ENCODE measurements around the gene ATP2A3. TPM values are rescaled to one million over a fixed set of nuclear protein-coding genes. Genes with fewer than 3 reads are reported as not detected.
A peak's percentile ranks its signal among the peaks of the same experiment; 100 is the strongest.

The ATP2A3 gene
- total and polyA plus RNA-seq, 10 donors, result 103 to 240 (median 194) TPM

DNA sequence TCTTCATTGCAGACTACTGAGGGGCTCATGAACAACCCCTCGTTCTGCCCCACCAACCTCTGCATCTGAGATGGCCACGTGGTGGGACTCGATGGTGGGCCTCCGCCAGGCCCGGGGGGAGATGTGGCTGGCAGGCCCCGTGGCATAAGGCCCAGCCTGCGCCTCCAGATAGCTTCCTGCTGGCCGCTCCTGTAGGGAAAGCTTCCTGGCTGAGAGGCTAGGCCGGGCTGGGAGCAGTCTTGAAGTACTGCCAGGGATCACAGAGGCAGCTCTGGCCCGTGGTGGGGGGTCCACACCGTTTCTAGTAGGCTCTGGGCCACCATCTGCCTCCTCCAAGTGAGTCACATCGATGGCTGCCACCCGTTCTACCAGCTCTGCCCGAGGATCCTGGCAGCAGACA is 79.0 kb downstream of the ATP2A3 start:
- intact Hi-C loops (cut with DNase I; ENCODE audit: low total_unique reads), result no loop called here
- no peak overlapping the region for H3K4me3 ChIP-seq
- DNase-seq, result no peak
- peak overlapping the region in 1 of 8 donors; percentile 95 for H3K27ac ChIP-seq
- H3K9me3 ChIP-seq, result no peaks in the 10 kb centered on the region
- 82 to 93% (median 90%) methylated on average over 8 to 14 of the region's 14 CpGs for WGBS, 5 donors
- peaks cover 8 to 53% (median 27%) of the 10 kb centered on the region in 6 donors for H3K4me1 ChIP-seq
- no peak for TF ChIP-seq CTCF (IDR thresholded peaks at IDR 0.05 in 8 of 11, conservative IDR thresholded peaks at IDR 0.05 in 3 of 11)
- no peak for TF ChIP-seq POLR2A (IDR thresholded peaks at IDR 0.05)
- TF ChIP-seq POLR2AphosphoS5 (IDR thresholded peaks at IDR 0.05), result no peak
- peaks cover 0 to 48% (median 4%) of the 10 kb centered on the region in 6 donors for H3K36me3 ChIP-seq
- no peaks in the 10 kb centered on the region for H3K27me3 ChIP-seq (replicated peaks in 1 of 7)

- no peaks in the 10 kb centered on the region for H3K27me3 ChIP-seq (replicated peaks in 1 of 7)
- 92 to 95% (median 94%) methylated on average over 11 to 12 of the region's 12 CpGs for WGBS, 5 donors
- no peak overlapping the region for H3K4me3 ChIP-seq
- no peak overlapping the region for H3K27ac ChIP-seq
- no peak for TF ChIP-seq POLR2AphosphoS5 (IDR thresholded peaks at IDR 0.05)
- no peak for TF ChIP-seq POLR2A (IDR thresholded peaks at IDR 0.05)
- H3K36me3 ChIP-seq, result peaks cover 0 to 59% (median 4%) of the 10 kb centered on the region in 6 donors
- intact Hi-C loops (cut with DNase I; ENCODE audit: low total_unique reads), result no loop called here
- H3K9me3 ChIP-seq, result no peaks in the 10 kb centered on the region
- peaks cover 8 to 42% (median 27%) of the 10 kb centered on the region in 6 donors for H3K4me1 ChIP-seq
- no peak for DNase-seq
These were observed 80.0 kb downstream of the ATP2A3 start for GRCh38 chr17:3884188-3884587.

- intact Hi-C loops (cut with DNase I; ENCODE audit: low total_unique reads), result no loop called here
- no peaks in the 10 kb centered on the region for H3K27me3 ChIP-seq (replicated peaks in 1 of 7)
- H3K4me1 ChIP-seq, result peaks cover 8 to 23% (median 17%) of the 10 kb centered on the region in 6 donors
- no peaks in the 10 kb centered on the region for H3K9me3 ChIP-seq
- no peak for DNase-seq
- H3K4me3 ChIP-seq, result no peak overlapping the region
- WGBS, 5 donors, result 71 to 92% (median 82%) methylated on average over 3 to 4 of the region's 4 CpGs
- no peak overlapping the region for H3K27ac ChIP-seq
- H3K36me3 ChIP-seq, result peaks cover 0 to 73% (median 4%) of the 10 kb centered on the region in 6 donors
- TF ChIP-seq CTCF (IDR thresholded peaks at IDR 0.05 in 8 of 11, conservative IDR thresholded peaks at IDR 0.05 in 3 of 11) (no peak), POLR2AphosphoS5 (IDR thresholded peaks at IDR 0.05) (no peak), POLR2A (IDR thresholded peaks at IDR 0.05) (no peak)
These were observed 82.0 kb downstream of the ATP2A3 start for GRCh38 chr17:3882276-3882675.

DNA sequence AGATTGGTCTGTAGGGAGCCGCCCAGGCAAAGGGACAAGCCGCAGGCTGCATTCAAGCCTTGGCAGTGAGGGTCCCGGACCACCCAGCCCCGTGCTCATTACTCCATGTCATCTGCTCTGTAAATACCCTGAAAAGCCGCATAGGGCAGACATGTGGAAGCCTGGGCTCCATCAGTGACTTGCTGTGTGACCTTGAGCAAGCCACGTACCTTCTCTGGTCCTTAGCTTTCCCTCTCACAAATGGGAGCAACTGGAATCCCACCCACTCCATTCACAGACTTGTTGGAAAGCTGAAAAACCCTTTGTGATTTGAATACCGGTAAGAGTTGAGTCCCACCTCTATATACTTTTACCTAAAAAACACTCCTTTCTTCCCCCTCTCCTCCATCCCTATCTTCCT is 83.3 kb downstream of the ATP2A3 start:
- peaks cover 0 to 10% (median 4%) of the 10 kb centered on the region in 6 donors for H3K4me1 ChIP-seq
- no peak overlapping the region for H3K4me3 ChIP-seq
- no peaks in the 10 kb centered on the region for H3K9me3 ChIP-seq
- WGBS, 5 donors, result 89 to 95% (median 90%) methylated on average over 7 of the region's 7 CpGs
- no peak for DNase-seq
- no peak for TF ChIP-seq POLR2A (IDR thresholded peaks at IDR 0.05)
- TF ChIP-seq POLR2AphosphoS5 (IDR thresholded peaks at IDR 0.05), result no peak
- no peak for TF ChIP-seq CTCF (IDR thresholded peaks at IDR 0.05 in 8 of 11, conservative IDR thresholded peaks at IDR 0.05 in 3 of 11)
- intact Hi-C loops (cut with DNase I; ENCODE audit: low total_unique reads), result no loop called here
- no peaks in the 10 kb centered on the region for H3K27me3 ChIP-seq (replicated peaks in 1 of 7)
- H3K36me3 ChIP-seq, result peaks cover 0 to 86% (median 5%) of the 10 kb centered on the region in 6 donors
- no peak overlapping the region for H3K27ac ChIP-seq
